Endothelial cell of umbilical vein (primary cell): Measurements from ENCODE around the gene HTR1E. TPM values are rescaled to one million over a fixed set of nuclear protein-coding genes. Genes with fewer than 3 reads are reported as not detected.

Experiments
- BruUV-seq: library from RNA; stranded (reverse); fragments of 400-500 nt; replicated peaks from 2 replicates; lab custom pipeline; 2021; lab: Mats Ljungman, UMichigan
- CTCF ChIA-PET: fragments of 300-600, 350-600 bp; sonication (Branson Sonifier 250); formaldehyde crosslinking; loops from one replicate; lab custom pipeline; 2021; ENCODE audit warnings: antibody characterized with exemption, inconsistent platforms; lab: Charles Lee
- POLR2A ChIA-PET: fragments of 300-600, 350-600 bp; sonication (Branson Sonifier 250); formaldehyde crosslinking; loops from one replicate; lab custom pipeline; 2021; ENCODE audit warnings: antibody characterized with exemption, inconsistent platforms; lab: Charles Lee
- DNase-seq: peaks from one replicate; pipeline ENCODE4 v3.0.0-alpha.2; 2011; ENCODE audit warnings: low read depth, low spot score
- FAIRE-seq: peaks from 2 replicates; lab custom pipeline; 2011; peaks lifted over from hg19 to GRCh38; lab: Jason Lieb, UNC
- H2AFZ ChIP-seq: 2 replicates; pipeline ENCODE4 v1.6.0; 2012; ENCODE audit warnings: low read depth, low read length, control low read depth, inconsistent platforms
- H3K27ac ChIP-seq: 2 replicates; pipeline ENCODE4 v1.5.1; 2011; ENCODE audit warnings: low read depth, mild to moderate bottlenecking, control low read depth, low read length, moderate library complexity; ENCODE audit not compliant: insufficient read depth
- H3K27me3 ChIP-seq, 2 experiments: 2 replicates each; pipeline versions ENCODE4 v1.6.0 to v1.6.1; 2011; ENCODE audit warnings: low read length in 2 of 2, mixed read lengths in 1 of 2; ENCODE audit not compliant: control insufficient read depth in 2 of 2, insufficient read depth in 2 of 2
- H3K36me3 ChIP-seq, 2 experiments: 2 replicates in 1 of 2; 3 replicates in 1 of 2; pipeline ENCODE4 v1.5.1; 2011; ENCODE audit warnings: low read length in 2 of 2, mild to moderate bottlenecking in 1 of 2, moderate library complexity in 1 of 2; ENCODE audit not compliant: control insufficient read depth in 2 of 2, insufficient read depth in 2 of 2; ENCODE audit errors: extremely low read depth in 1 of 2
- H3K4me1 ChIP-seq: 3 replicates; pipeline ENCODE4 v1.5.1; 2011; ENCODE audit warnings: mild to moderate bottlenecking, low read length; ENCODE audit not compliant: control insufficient read depth, insufficient read depth; ENCODE audit errors: extremely low read depth
- H3K4me2 ChIP-seq: 2 replicates; pipeline ENCODE4 v1.6.1; 2011; ENCODE audit warnings: low read length, control low read depth, mixed read lengths; ENCODE audit not compliant: insufficient read depth
- H3K4me3 ChIP-seq, 3 experiments: fragments of 200-600 bp in 1 of 3; sonication (generic), shearing (Covaris generic) in 1 of 3; replicated peaks in 1 of 3; 2 replicates each; pipeline ENCODE4 v1.5.1; 2011 to 2016; ENCODE audit warnings: control low read depth in 3 of 3, low read length in 3 of 3, mild to moderate bottlenecking in 2 of 3, inconsistent platforms in 1 of 3, low read depth in 1 of 3, moderate library complexity in 1 of 3; ENCODE audit not compliant: insufficient read depth in 1 of 3
- H3K79me2 ChIP-seq: 2 replicates; pipeline ENCODE4 v1.6.0; 2012; ENCODE audit warnings: low read length, inconsistent platforms; ENCODE audit not compliant: control insufficient read depth, insufficient read depth
- H3K9ac ChIP-seq: replicated peaks from 2 replicates; pipeline ENCODE3; 2011; ENCODE audit warnings: low read length, control low read depth; ENCODE audit not compliant: insufficient read depth; ENCODE audit errors: extremely low read depth
- H3K9me1 ChIP-seq: replicated peaks from 3 replicates; pipeline ENCODE4 v1.6.0; 2011; ENCODE audit warnings: mild to moderate bottlenecking, low read length; ENCODE audit not compliant: control insufficient read depth, insufficient read depth; ENCODE audit errors: extremely low read depth
- H3K9me3 ChIP-seq: replicated peaks from 2 replicates; pipeline ENCODE4 v1.5.1; 2012; ENCODE audit warnings: low read length, inconsistent platforms; ENCODE audit not compliant: control insufficient read depth, insufficient read depth
- H4K20me1 ChIP-seq: replicated peaks from 2 replicates; pipeline ENCODE3; 2011; ENCODE audit warnings: mild to moderate bottlenecking, low read length; ENCODE audit not compliant: control insufficient read depth, insufficient read depth; ENCODE audit errors: extremely low read depth
- EZH2 ChIP-seq: IDR thresholded peaks from 2 replicates; pipeline ENCODE4 v1.6.1; 2012; ENCODE audit warnings: borderline replicate concordance, low read depth, mild to moderate bottlenecking, moderate library complexity, low read length, inconsistent platforms; ENCODE audit not compliant: severe bottlenecking
- FOS ChIP-seq: IDR thresholded peaks from 2 replicates; pipeline ENCODE4 v1.6.1; 2011; ENCODE audit warnings: mild to moderate bottlenecking, low read length, moderate library complexity, borderline replicate concordance; ENCODE audit not compliant: insufficient read depth
- GATA2 ChIP-seq: IDR thresholded peaks from 2 replicates; pipeline ENCODE4 v1.7.0; 2011; ENCODE audit warnings: low read depth, mild to moderate bottlenecking, moderate library complexity, mixed read lengths, low read length; ENCODE audit not compliant: insufficient read length, insufficient read depth
- MAX ChIP-seq: IDR thresholded peaks from 2 replicates; pipeline ENCODE4 v1.6.1; 2011; ENCODE audit not compliant: insufficient read depth, insufficient read length
- POLR2A ChIP-seq: IDR thresholded peaks from 2 replicates; pipeline ENCODE4 v1.6.1; 2012; ENCODE audit warnings: low read depth, mild to moderate bottlenecking, control low read depth, low read length
- POLR2AphosphoS5 ChIP-seq: IDR thresholded peaks from 2 replicates; pipeline ENCODE4 v1.6.1; 2012; ENCODE audit warnings: low read depth, mild to moderate bottlenecking, control low read depth, low read length, moderate library complexity; ENCODE audit not compliant: insufficient read depth
- dilution Hi-C: fragments of 300-500 bp; cut with MboI; formaldehyde crosslinking; loops from one replicate; pipeline ENCODE4 v1.15.0; 2019; ENCODE audit warnings: low sequenced_read_pairs; ENCODE audit not compliant: extremely low pct_ligation_motif_present
- intact Hi-C: fragments of 100-400 bp; cut with micrococcal nuclease; formaldehyde crosslinking; loops from one replicate; pipeline ENCODE4 v1.10.0; 2022
- polyA plus RNA-seq, 4 experiments: library from polyadenylated mRNA; depleted of rRNA in 3 of 4; stranded (reverse) in 3 of 4; unstranded in 1 of 4; fragments of >200 nt; gene quantifications; 2 replicates each; pipeline versions ENCODE4 v1.2.1 to v1.2.3, GENCODE V29; 2011 to 2012; ENCODE audit warnings: missing spikeins in 1 of 4
- total RNA-seq: library from RNA; stranded (reverse); gene quantifications from 2 replicates; pipeline ENCODE4 v1.2.3, GENCODE V29; 2021

The HTR1E gene
- total and polyA plus RNA-seq, 2 donors (not counting 3 experiments of a cell fraction or from before 2014, with no cell fraction given) = not detected

GRCh38 chr6:86938814-86939213, 1.5 kb downstream of the HTR1E start:
- ChIA-PET CTCF (interaction anchor here (0.8 kb wide), 1 partner anchor 28 kb away, joined by 3 read pairs; no protein-coding TSS in a partner anchor), POLR2A (no interaction called here)
- no peak for TF ChIP-seq POLR2A
- no peak for TF ChIP-seq POLR2AphosphoS5
- no peak for TF ChIP-seq GATA2
- no peaks in the 10 kb centered on the region for H3K79me2 ChIP-seq
- H4K20me1 ChIP-seq = no peaks in the 10 kb centered on the region
- no peak overlapping the region for H3K27ac ChIP-seq
- no peak for DNase-seq
- intact Hi-C loops = loop anchor here (5.0 to 10.0 kb wide), 2 partner anchors 1017 to 1184 kb away; no protein-coding TSS in a partner anchor
- no peaks in the 10 kb centered on the region for H3K9me1 ChIP-seq
- H3K36me3 ChIP-seq = no peaks in the 10 kb centered on the region
- FAIRE-seq = no peak
- no peak overlapping the region for H2AFZ ChIP-seq
- dilution Hi-C loops = no loop called here
- no peaks in the 10 kb centered on the region for H3K9me3 ChIP-seq
- no peak overlapping the region for H3K9ac ChIP-seq
- peaks cover 20 to 29% of the 10 kb centered on the region in 2 experiments for H3K27me3 ChIP-seq
- H3K4me2 ChIP-seq = no peak overlapping the region
- BruUV-seq = no TSS peak
- H3K4me3 ChIP-seq = no peak overlapping the region
- H3K4me1 ChIP-seq = no peaks in the 10 kb centered on the region

GRCh38 chr6:86941461-86941860, 4.1 kb downstream of the HTR1E start:
- no peak overlapping the region for H2AFZ ChIP-seq
- H3K9me1 ChIP-seq = no peaks in the 10 kb centered on the region
- TF ChIP-seq POLR2A = no peak
- TF ChIP-seq GATA2 = no peak
- no peak for TF ChIP-seq FOS
- no peak for TF ChIP-seq EZH2
- no peak for TF ChIP-seq MAX
- H3K4me3 ChIP-seq = no peak overlapping the region
- DNase-seq = no peak
- BruUV-seq = no TSS peak
- ChIA-PET POLR2A (no interaction called here), CTCF (interaction anchor here (0.9 kb wide), 1 partner anchor 137 kb away, joined by 3 read pairs; no protein-coding TSS in a partner anchor)
- FAIRE-seq = no peak
- H4K20me1 ChIP-seq = no peaks in the 10 kb centered on the region
- no peak overlapping the region for H3K4me2 ChIP-seq
- no peak overlapping the region for H3K27ac ChIP-seq
- H3K4me1 ChIP-seq = no peaks in the 10 kb centered on the region
- no peak overlapping the region for H3K9ac ChIP-seq
- peaks cover 13 to 25% of the 10 kb centered on the region in 2 experiments for H3K27me3 ChIP-seq
- intact Hi-C loops = no loop called here
- dilution Hi-C loops = no loop called here
- H3K36me3 ChIP-seq = no peaks in the 10 kb centered on the region
- H3K79me2 ChIP-seq = no peaks in the 10 kb centered on the region
- H3K9me3 ChIP-seq = no peaks in the 10 kb centered on the region
